Urinary bladder (tissue), 4 donors: ENCODE data around the gene BTBD2. TPM values are rescaled to one million over a fixed set of nuclear protein-coding genes. Genes with fewer than 3 reads are reported as not detected.

Experiments
- DNase-seq: peaks from one replicate; pipeline ENCODE4 v3.0.0-alpha.2; 2015; ENCODE audit errors: extremely low spot score
- H3K27ac ChIP-seq: one replicate; pipeline ENCODE4 v1.5.1; 2013; ENCODE audit warnings: low read depth, mild to moderate bottlenecking, moderate library complexity
- H3K36me3 ChIP-seq: one replicate; pipeline ENCODE4 v1.6.1; 2013; ENCODE audit warnings: mild to moderate bottlenecking, moderate library complexity; ENCODE audit not compliant: insufficient read depth
- H3K4me1 ChIP-seq: one replicate; pipeline ENCODE4 v1.6.1; 2013; ENCODE audit warnings: mild to moderate bottlenecking, moderate library complexity; ENCODE audit not compliant: insufficient read depth
- H3K4me3 ChIP-seq: one replicate; pipeline ENCODE4 v1.5.1; 2013; ENCODE audit warnings: low read depth, low read length
- WGBS: extraction: QIAGEN DNeasy Blood & Tissue Kit; methylation state at CpG from one replicate; pipeline ENCODE4 v1.1.7; 2013; 5-methylcytosine and 5-hydroxymethylcytosine counted together
- polyA plus RNA-seq: library from polyadenylated mRNA; stranded (reverse); fragments of 200-250 nt; gene quantifications from one replicate; pipeline ENCODE4 v1.2.3, GENCODE V29; 2013
- total RNA-seq: library from RNA; depleted of rRNA; stranded (reverse); fragments of >200 nt; gene quantifications from one replicate; pipeline ENCODE4 v1.2.3, GENCODE V29; 2014
- donor health status: healthy with polysubstance abuse.
- donor health status: healthy.

BTBD2 gene
- total and polyA plus RNA-seq, 2 donors = 38.0 to 83.0 TPM

GRCh38 chr19:1984357-1984756 is 31.2 kb downstream of the BTBD2 start:
- H3K4me3 ChIP-seq = no peak overlapping the region
- peaks cover 7% of the 10 kb centered on the region for H3K36me3 ChIP-seq
- no peak for DNase-seq
- H3K4me1 ChIP-seq = no peaks in the 10 kb centered on the region
- WGBS = 86% methylated on average over 10 of the region's 10 CpGs
- H3K27ac ChIP-seq = no peak overlapping the region

- 93% methylated on average over 20 of the region's 20 CpGs for WGBS
- Histone ChIP-seq H3K4me1 (no peaks in the 10 kb centered on the region), H3K4me3 (no peak overlapping the region), H3K36me3 (peaks cover 9% of the 10 kb centered on the region), H3K27ac (no peak overlapping the region)
- no peak for DNase-seq
Measured at GRCh38 chr19:1981253-1981652, 34.3 kb downstream of the BTBD2 start.

- H3K4me3 ChIP-seq = no peak overlapping the region
- WGBS = 95% methylated on average over 31 of the region's 31 CpGs
- H3K27ac ChIP-seq = no peak overlapping the region
- peaks cover 9% of the 10 kb centered on the region for H3K36me3 ChIP-seq
- no peaks in the 10 kb centered on the region for H3K4me1 ChIP-seq
- no peak for DNase-seq
Measured at GRCh38 chr19:1980809-1981181, 34.7 kb downstream of the BTBD2 start.

- no peak for DNase-seq
- no peak overlapping the region for H3K27ac ChIP-seq
- WGBS = 79% methylated on average over 35 of the region's 35 CpGs
- no peaks in the 10 kb centered on the region for H3K4me1 ChIP-seq
- no peak overlapping the region for H3K4me3 ChIP-seq
- peaks cover 7% of the 10 kb centered on the region for H3K36me3 ChIP-seq
Measured at GRCh38 chr19:1980091-1980808, 35.3 kb downstream of the BTBD2 start.

GRCh38 chr19:1979642-1980041 is 35.9 kb downstream of the BTBD2 start:
- no peak for DNase-seq
- 94% methylated on average over 28 of the region's 28 CpGs for WGBS
- H3K4me1 ChIP-seq = no peaks in the 10 kb centered on the region
- H3K4me3 ChIP-seq = no peak overlapping the region
- H3K27ac ChIP-seq = no peak overlapping the region
- peaks cover 7% of the 10 kb centered on the region for H3K36me3 ChIP-seq

GRCh38 chr19:1979017-1979416 is 36.5 kb downstream of the BTBD2 start:
- Histone ChIP-seq H3K27ac (no peak overlapping the region), H3K4me1 (no peaks in the 10 kb centered on the region), H3K4me3 (no peak overlapping the region), H3K36me3 (peaks cover 7% of the 10 kb centered on the region)
- WGBS = 96% methylated on average over 43 of the region's 43 CpGs
- DNase-seq = no peak

- Histone ChIP-seq H3K4me3 (no peak overlapping the region), H3K36me3 (peaks cover 7% of the 10 kb centered on the region), H3K4me1 (no peaks in the 10 kb centered on the region), H3K27ac (no peak overlapping the region)
- DNase-seq = no peak
- WGBS = 90% methylated on average over 51 of the region's 51 CpGs
Measured at GRCh38 chr19:1978346-1978894, 37.1 kb downstream of the BTBD2 start.

- 85% methylated on average over 15 of the region's 15 CpGs for WGBS
- H3K36me3 ChIP-seq = peaks cover 7% of the 10 kb centered on the region
- no peak for DNase-seq
- H3K4me1 ChIP-seq = no peaks in the 10 kb centered on the region
- no peak overlapping the region for H3K27ac ChIP-seq
- H3K4me3 ChIP-seq = no peak overlapping the region
Measured at GRCh38 chr19:1977120-1977519, 38.4 kb downstream of the BTBD2 start.

GRCh38 chr19:1975162-1975480 is 40.4 kb downstream of the BTBD2 start:
- no peak overlapping the region for H3K4me3 ChIP-seq
- H3K4me1 ChIP-seq = no peaks in the 10 kb centered on the region
- H3K36me3 ChIP-seq = peaks cover 7% of the 10 kb centered on the region
- DNase-seq = no peak
- H3K27ac ChIP-seq = no peak overlapping the region
- WGBS = 66% methylated on average over 20 of the region's 20 CpGs

GRCh38 chr19:1974381-1975161 is 40.9 kb downstream of the BTBD2 start:
- H3K4me1 ChIP-seq = no peaks in the 10 kb centered on the region
- peaks cover 7% of the 10 kb centered on the region for H3K36me3 ChIP-seq
- no peak overlapping the region for H3K4me3 ChIP-seq
- WGBS = 78% methylated on average over 28 of the region's 28 CpGs
- H3K27ac ChIP-seq = no peak overlapping the region
- no peak for DNase-seq

GRCh38 chr19:1970806-1971502 is 44.6 kb downstream of the BTBD2 start:
- Histone ChIP-seq H3K27ac (no peak overlapping the region), H3K4me3 (no peak overlapping the region), H3K36me3 (peaks cover 4% of the 10 kb centered on the region), H3K4me1 (no peaks in the 10 kb centered on the region)
- no peak for DNase-seq
- 92% methylated on average over 27 of the region's 27 CpGs for WGBS

GRCh38 chr19:1970003-1970805 is 45.3 kb downstream of the BTBD2 start:
- Histone ChIP-seq H3K27ac (no peak overlapping the region), H3K36me3 (peaks cover 4% of the 10 kb centered on the region), H3K4me3 (no peak overlapping the region), H3K4me1 (no peaks in the 10 kb centered on the region)
- no peak for DNase-seq
- 90% methylated on average over 38 of the region's 38 CpGs for WGBS
